ENCODE data around the gene ERICH3. TPM values are rescaled to one million over a fixed set of nuclear protein-coding genes. Genes with fewer than 3 reads are reported as not detected.

Gene ERICH3, protein sequence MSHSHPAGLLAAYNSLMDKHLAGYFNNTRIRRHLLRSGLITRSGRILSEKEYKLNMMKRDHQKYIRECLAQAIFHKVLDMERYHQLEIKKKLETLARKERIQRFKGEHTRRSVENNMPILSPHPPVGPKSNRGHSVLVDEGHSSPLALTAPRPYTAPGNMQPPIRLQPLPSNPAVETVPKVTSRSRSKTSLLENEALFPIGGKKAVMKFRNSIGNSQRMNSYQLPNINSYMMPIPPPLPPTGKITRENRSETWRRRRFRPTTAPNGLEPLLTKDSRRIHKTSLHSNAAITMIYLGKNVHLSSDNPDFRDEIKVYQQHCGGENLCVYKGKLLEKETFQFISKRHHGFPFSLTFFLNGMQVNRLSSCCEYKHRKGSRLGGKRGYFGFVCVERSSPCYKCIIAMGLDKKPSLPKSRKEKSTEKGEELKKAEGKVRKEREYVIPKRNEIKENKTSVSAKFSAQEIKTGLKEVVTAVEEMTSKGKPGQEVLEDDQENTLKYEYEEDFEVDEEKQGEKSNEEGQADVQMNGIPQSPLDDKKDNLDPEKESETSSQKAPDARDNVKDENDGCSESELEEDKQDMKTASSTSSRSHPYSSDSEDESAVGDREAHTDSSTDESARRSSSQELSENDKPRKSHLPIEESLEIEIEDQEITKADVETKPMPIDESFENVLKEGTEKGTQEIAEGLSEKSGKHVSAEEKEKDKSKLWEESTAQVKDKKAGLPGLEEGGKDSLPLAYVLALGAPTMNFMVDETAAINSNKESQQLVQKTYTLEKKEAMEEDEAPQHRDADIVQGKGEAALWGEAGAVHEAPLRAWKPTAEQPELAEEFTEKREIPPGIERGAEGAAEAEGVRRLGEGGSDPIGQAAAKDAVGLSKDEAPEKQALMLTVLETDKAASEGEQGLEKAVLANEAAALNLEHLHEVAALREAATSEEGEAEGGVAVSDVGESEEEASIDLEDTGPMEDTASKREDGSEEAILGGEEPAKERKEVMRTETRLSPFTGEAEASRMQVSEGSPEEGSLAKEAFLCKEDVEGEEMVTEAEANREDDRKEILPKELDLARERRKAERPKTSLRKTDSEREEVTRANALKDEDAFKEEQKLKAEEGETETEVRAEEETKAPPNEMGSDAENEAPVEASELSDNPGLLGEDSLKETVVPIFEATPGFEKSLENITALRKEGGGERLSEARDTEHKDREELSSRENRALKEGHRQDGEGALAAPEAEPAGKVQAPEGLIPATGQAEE (N-terminal part only)
- polyA plus RNA-seq (not detected in 3 replicates), polyA minus RNA-seq (0.16 TPM in 1 of 3 replicates, not detected in the others)
- polyA plus RNA-seq (2011; ENCODE audit: low read depth): not detected
- polyA plus RNA-seq (2011; cell fraction: cytosol; rRNA removed): not detected in 2 replicates
- not detected in 2 replicates for polyA plus RNA-seq (2011; cell fraction: nucleus; rRNA removed)
- polyA plus RNA-seq (2012; ENCODE audit: low replicate concordance): not detected in 2 replicates
- polyA minus RNA-seq (2011; cell fraction: cytosol; rRNA and poly(A)+ RNA removed): not detected
- not detected in 2 replicates for polyA minus RNA-seq (2011; cell fraction: nucleus; rRNA and poly(A)+ RNA removed)

DNA sequence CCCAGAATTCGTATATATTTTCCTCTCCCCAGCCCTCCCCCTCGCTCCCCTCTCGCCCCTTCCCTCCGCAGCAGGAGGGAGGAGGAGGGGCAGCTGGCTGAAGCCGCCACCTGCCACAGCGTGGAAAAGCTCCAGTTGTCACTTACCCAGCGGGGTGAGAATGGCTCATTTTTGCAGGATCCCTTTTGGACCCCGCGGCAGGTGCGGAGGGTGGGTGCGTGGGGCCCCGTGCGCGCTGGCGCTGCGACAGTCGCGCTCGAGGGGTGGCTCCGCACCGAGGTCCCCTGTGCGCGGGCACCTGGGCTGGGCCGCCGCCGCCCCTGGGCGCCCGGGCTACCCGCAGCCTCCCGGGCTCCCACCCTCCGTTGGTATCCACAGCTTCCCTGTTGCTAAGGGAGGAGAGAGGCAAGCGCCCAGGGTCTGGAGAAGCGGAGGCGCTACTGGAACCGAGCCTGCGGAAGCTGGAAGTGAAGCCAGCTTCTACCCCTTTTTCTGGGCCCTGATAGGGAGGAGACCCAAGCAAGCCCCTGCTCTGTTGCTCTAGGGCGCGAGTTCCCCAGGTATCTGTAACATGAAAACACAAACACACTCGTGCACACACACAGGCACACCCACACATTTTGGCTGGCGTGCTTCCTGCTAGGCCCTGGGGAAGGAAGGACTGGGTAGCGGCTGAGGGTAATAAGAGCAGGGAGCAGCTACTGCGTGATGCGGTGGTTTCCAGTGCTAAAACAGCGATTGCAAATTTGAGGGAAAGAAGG, at the start of gene ERICH3:
Gene ERICH3 (minus strand): TSS at position 442 of the 761 bp plus-strand sequence. CDS start 273 bp downstream, at position 169.
- no peak within 1 kb of the TSS for H3K9ac ChIP-seq (ENCODE audit: control insufficient read depth, extremely low read depth, insufficient read depth, low read length)
- H2AFZ ChIP-seq (ENCODE audit: control insufficient read depth, low read length): no peak within 1 kb of the TSS
- H3K9me1 ChIP-seq (ENCODE audit: control insufficient read depth, extremely low read depth, insufficient read depth, low read length): no peaks in the 10 kb centered on the region
- no peak within 1 kb of the TSS for H3K27ac ChIP-seq (ENCODE audit: control insufficient read depth, insufficient read depth, low read length)
- H3K27me3 ChIP-seq (ENCODE audit: control insufficient read depth, extremely low read depth, insufficient read depth, low read length): peaks cover 20% of the 10 kb centered on the region
- peak within 1 kb of the TSS; percentile 44 for H3K4me2 ChIP-seq (ENCODE audit: control insufficient read depth, extremely low read depth, insufficient read depth, low read depth, low read length)
- no peak within 1 kb of the TSS for H3K4me3 ChIP-seq (ENCODE audit: control insufficient read depth in 2 of 3, extremely low read depth in 1 of 3, insufficient read depth in 2 of 3, low read depth in 1 of 3, low read length in 3 of 3)
- no peaks in the 10 kb centered on the region for H3K36me3 ChIP-seq (ENCODE audit: control insufficient read depth in 2 of 2, extremely low read depth in 1 of 2, insufficient read depth in 2 of 2, low read length in 2 of 2)
- TF ChIP-seq, protein P1, sequence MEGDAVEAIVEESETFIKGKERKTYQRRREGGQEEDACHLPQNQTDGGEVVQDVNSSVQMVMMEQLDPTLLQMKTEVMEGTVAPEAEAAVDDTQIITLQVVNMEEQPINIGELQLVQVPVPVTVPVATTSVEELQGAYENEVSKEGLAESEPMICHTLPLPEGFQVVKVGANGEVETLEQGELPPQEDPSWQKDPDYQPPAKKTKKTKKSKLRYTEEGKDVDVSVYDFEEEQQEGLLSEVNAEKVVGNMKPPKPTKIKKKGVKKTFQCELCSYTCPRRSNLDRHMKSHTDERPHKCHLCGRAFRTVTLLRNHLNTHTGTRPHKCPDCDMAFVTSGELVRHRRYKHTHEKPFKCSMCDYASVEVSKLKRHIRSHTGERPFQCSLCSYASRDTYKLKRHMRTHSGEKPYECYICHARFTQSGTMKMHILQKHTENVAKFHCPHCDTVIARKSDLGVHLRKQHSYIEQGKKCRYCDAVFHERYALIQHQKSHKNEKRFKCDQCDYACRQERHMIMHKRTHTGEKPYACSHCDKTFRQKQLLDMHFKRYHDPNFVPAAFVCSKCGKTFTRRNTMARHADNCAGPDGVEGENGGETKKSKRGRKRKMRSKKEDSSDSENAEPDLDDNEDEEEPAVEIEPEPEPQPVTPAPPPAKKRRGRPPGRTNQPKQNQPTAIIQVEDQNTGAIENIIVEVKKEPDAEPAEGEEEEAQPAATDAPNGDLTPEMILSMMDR (optimal IDR thresholded peaks at IDR 0.05 in 1 of 3, IDR thresholded peaks at IDR 0.05 in 1 of 3, conservative IDR thresholded peaks at IDR 0.05 in 1 of 3; ENCODE audit: extremely low read depth in 1 of 3, insufficient read depth in 2 of 3, low read length in 3 of 3): no peak
- TF ChIP-seq EZH2 (IDR thresholded peaks at IDR 0.05; ENCODE audit: low read length): no peak
- dilution Hi-C loops (cut with MboI; ENCODE audit: extremely low pct_ligation_motif_present, low sequenced_read_pairs): no loop called here
- no peaks in the 10 kb centered on the region for H4K20me1 ChIP-seq (ENCODE audit: control insufficient read depth, extremely low read depth, insufficient read depth, low read length)
- FAIRE-seq (no peak), DNase-seq (ENCODE audit: low read depth, low spot score) (no peak)
- H3K79me2 ChIP-seq (ENCODE audit: control insufficient read depth, insufficient read depth, low read length): no peaks in the 10 kb centered on the region
- H3K9me3 ChIP-seq (ENCODE audit: control insufficient read depth, low read depth, low read length): no peaks in the 10 kb centered on the region
- no peaks in the 10 kb centered on the region for H3K4me1 ChIP-seq (ENCODE audit: control insufficient read depth, extremely low read depth, insufficient read depth, low read length)

DNA sequence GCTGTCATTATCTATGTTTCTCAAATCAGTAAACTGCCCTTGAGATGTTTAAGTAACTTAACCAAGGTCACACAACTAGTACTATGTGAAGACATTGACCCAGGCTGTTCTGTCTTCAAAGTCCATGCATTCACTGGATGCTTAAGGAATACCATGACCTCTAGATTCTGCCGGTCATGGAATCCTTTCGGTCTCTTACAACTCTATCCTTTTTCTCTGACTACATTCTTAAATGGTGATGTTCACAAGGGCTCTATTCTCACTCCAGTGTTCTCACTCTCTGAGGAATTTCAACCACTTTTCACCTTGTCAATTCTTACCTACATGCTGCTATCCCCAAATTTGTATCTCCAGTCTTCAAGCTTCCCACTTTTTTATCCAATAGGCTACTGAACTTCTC, 44.0 kb upstream of the ERICH3 start:
- H3K4me1 ChIP-seq (ENCODE audit: control insufficient read depth, extremely low read depth, insufficient read depth, low read length): no peaks in the 10 kb centered on the region
- TF ChIP-seq, protein P1 (optimal IDR thresholded peaks at IDR 0.05 in 1 of 3, IDR thresholded peaks at IDR 0.05 in 1 of 3, conservative IDR thresholded peaks at IDR 0.05 in 1 of 3; ENCODE audit: extremely low read depth in 1 of 3, insufficient read depth in 2 of 3, low read length in 3 of 3): no peak
- no peak for TF ChIP-seq EZH2 (IDR thresholded peaks at IDR 0.05; ENCODE audit: low read length)
- no peak overlapping the region for H3K4me2 ChIP-seq (ENCODE audit: control insufficient read depth, extremely low read depth, insufficient read depth, low read depth, low read length)
- peaks cover 0 to 4% of the 10 kb centered on the region in 2 experiments for H3K36me3 ChIP-seq (ENCODE audit: control insufficient read depth in 2 of 2, extremely low read depth in 1 of 2, insufficient read depth in 2 of 2, low read length in 2 of 2)
- H3K27ac ChIP-seq (ENCODE audit: control insufficient read depth, insufficient read depth, low read length): no peak overlapping the region
- H3K27me3 ChIP-seq (ENCODE audit: control insufficient read depth, extremely low read depth, insufficient read depth, low read length): no peaks in the 10 kb centered on the region
- H2AFZ ChIP-seq (ENCODE audit: control insufficient read depth, low read length): no peak overlapping the region
- dilution Hi-C loops (cut with MboI; ENCODE audit: extremely low pct_ligation_motif_present, low sequenced_read_pairs): no loop called here
- no peaks in the 10 kb centered on the region for H4K20me1 ChIP-seq (ENCODE audit: control insufficient read depth, extremely low read depth, insufficient read depth, low read length)
- no peaks in the 10 kb centered on the region for H3K79me2 ChIP-seq (ENCODE audit: control insufficient read depth, insufficient read depth, low read length)
- no peak for DNase-seq (ENCODE audit: low read depth, low spot score)
- H3K9me3 ChIP-seq (ENCODE audit: control insufficient read depth, low read depth, low read length): no peaks in the 10 kb centered on the region
- no peak overlapping the region for H3K9ac ChIP-seq (ENCODE audit: control insufficient read depth, extremely low read depth, insufficient read depth, low read length)
- FAIRE-seq: no peak
- H3K4me3 ChIP-seq (ENCODE audit: control insufficient read depth in 2 of 3, extremely low read depth in 1 of 3, insufficient read depth in 2 of 3, low read depth in 1 of 3, low read length in 3 of 3): no peak overlapping the region
- no peaks in the 10 kb centered on the region for H3K9me1 ChIP-seq (ENCODE audit: control insufficient read depth, extremely low read depth, insufficient read depth, low read length)

Measured in keratinocyte (primary cell).